NCI-H1105 treated with DMSO at 0.1 percent for 48 hours (cell line): ENCODE measurements around the gene TMEM35B.
"Not testable (repeated sequence)": the region's sequence is repeated elsewhere in the genome, so short reads cannot be mapped to it uniquely, and the experiment has no call there.

Experiments used
- DNase-seq: peaks from one replicate; lab custom pipeline; 2025; lab: John Stamatoyannopoulos, UW

The TMEM35B gene

GRCh38 chr1:34976384-34977209 lies 8.6 kb downstream of the TMEM35B start:
- no peak for DNase-seq

- DNase-seq = no peak
These were observed 9.4 kb downstream of the TMEM35B start for GRCh38 chr1:34975771-34976170.

- DNase-seq = no peak
These were observed 9.8 kb downstream of the TMEM35B start for GRCh38 chr1:34975338-34975737.

- DNase-seq = no peak
These were observed 10.5 kb downstream of the TMEM35B start for GRCh38 chr1:34974626-34975025.

- no peak for DNase-seq
These were observed 11.8 kb downstream of the TMEM35B start for GRCh38 chr1:34973326-34973725.

GRCh38 chr1:34970829-34971228 lies 14.3 kb downstream of the TMEM35B start:
- DNase-seq = peak; percentile 68

GRCh38 chr1:34970220-34970735 lies 14.9 kb downstream of the TMEM35B start:
- DNase-seq = no peak

- DNase-seq = not testable (repeated sequence)
These were observed 16.9 kb downstream of the TMEM35B start for GRCh38 chr1:34968297-34968696.

GRCh38 chr1:34967672-34968071 lies 17.5 kb downstream of the TMEM35B start:
- DNase-seq = not testable (repeated sequence)

GRCh38 chr1:34965597-34965996 lies 19.6 kb downstream of the TMEM35B start:
- DNase-seq = no peak

GRCh38 chr1:34950428-34950827 lies 34.7 kb downstream of the TMEM35B start:
- no peak for DNase-seq

GRCh38 chr1:34948739-34949138 lies 36.4 kb downstream of the TMEM35B start:
- DNase-seq = not testable (repeated sequence)

- not testable (repeated sequence) for DNase-seq
These were observed 37.4 kb downstream of the TMEM35B start for GRCh38 chr1:34947641-34948314.

GRCh38 chr1:34946211-34946610 lies 38.9 kb downstream of the TMEM35B start:
- DNase-seq = no peak

- DNase-seq = not testable (repeated sequence)
These were observed 43.3 kb downstream of the TMEM35B start for GRCh38 chr1:34941798-34942197.
